Stimulated activated naive CD4-positive, alpha-beta T cell treated with Interleukin-2 at 50 U/mL for 16 hours (primary cell): Measurements from ENCODE around the gene ZNF398.

Source experiments
- DNase-seq: peaks from one replicate; lab custom pipeline; 2025; lab: John Stamatoyannopoulos, UW

Gene ZNF398

GRCh38 chr7:149226840-149227494, 79.7 kb downstream of the ZNF398 start:
- no peak for DNase-seq

- DNase-seq = no peak
These were observed 81.7 kb downstream of the ZNF398 start for GRCh38 chr7:149228831-149229471.

DNA sequence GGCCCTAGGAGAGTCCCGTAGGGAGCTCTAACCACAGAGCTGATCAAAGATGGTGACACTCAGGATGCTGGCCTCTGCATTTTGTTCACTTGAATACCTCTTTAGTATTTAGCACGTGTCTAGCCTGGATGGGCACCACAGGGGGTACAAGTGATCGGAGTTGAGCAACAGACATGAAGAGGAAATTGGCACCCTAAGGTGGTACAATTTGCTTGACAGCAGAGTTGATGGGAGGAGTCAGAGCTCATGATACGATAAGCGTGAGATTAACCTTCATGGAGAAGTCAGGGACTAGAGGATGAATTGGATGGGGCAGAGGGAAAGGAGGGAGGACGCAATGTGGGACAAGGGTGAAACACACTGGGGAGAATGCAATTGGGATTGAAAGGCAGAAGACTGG, 82.3 kb downstream of the ZNF398 start:
- DNase-seq = no peak

GRCh38 chr7:149232362-149232761, 85.1 kb downstream of the ZNF398 start:
- DNase-seq = no peak
